HL-60 (cell line): ENCODE results near the gene SPATA20.

Experiments
- TF ChIP-seq, protein P1 (sequence below): IDR thresholded peaks from one replicate; pipeline ENCODE4 v1.5.1; 2011; ENCODE audit warnings: low read length, control low read depth, inconsistent platforms; ENCODE audit not compliant: insufficient read depth
- TF ChIP-seq, protein P2 (sequence below): IDR thresholded peaks from 2 replicates; pipeline ENCODE4 v1.6.1; 2012; ENCODE audit warnings: low read depth; ENCODE audit not compliant: insufficient replicate concordance

DNA sequence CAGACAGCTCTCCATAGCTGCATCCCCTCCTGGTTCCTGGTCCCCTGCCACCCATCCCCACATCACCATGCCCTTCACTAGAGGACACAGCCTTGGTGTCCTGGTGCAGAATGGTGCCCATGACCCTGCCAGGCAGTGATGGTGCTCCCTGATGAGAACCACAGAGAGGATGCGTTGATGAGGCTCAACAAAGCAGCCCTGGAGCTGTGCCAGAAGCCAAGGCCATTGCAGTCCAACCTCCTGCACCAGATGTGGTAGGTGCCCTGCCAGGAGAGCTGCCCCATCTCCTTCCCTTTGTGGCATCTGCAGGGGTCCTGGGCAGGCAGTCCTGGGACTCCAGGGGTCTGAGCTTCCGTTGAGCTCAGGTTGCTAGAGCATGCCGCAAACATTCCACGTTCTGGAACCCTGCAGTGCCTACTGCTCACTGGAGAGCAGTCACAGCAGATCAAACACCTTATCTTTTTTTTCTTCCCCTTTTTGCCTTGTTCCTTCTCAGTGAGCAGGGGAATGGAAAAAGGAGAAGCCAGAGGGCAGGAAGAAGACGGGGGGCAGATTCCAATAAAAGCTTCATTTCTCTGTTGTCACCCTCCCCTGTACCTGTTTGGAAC, 19.7 kb upstream of the SPATA20 start:
- TF ChIP-seq, protein P1, sequence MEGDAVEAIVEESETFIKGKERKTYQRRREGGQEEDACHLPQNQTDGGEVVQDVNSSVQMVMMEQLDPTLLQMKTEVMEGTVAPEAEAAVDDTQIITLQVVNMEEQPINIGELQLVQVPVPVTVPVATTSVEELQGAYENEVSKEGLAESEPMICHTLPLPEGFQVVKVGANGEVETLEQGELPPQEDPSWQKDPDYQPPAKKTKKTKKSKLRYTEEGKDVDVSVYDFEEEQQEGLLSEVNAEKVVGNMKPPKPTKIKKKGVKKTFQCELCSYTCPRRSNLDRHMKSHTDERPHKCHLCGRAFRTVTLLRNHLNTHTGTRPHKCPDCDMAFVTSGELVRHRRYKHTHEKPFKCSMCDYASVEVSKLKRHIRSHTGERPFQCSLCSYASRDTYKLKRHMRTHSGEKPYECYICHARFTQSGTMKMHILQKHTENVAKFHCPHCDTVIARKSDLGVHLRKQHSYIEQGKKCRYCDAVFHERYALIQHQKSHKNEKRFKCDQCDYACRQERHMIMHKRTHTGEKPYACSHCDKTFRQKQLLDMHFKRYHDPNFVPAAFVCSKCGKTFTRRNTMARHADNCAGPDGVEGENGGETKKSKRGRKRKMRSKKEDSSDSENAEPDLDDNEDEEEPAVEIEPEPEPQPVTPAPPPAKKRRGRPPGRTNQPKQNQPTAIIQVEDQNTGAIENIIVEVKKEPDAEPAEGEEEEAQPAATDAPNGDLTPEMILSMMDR, result no peak
- TF ChIP-seq, protein P2, sequence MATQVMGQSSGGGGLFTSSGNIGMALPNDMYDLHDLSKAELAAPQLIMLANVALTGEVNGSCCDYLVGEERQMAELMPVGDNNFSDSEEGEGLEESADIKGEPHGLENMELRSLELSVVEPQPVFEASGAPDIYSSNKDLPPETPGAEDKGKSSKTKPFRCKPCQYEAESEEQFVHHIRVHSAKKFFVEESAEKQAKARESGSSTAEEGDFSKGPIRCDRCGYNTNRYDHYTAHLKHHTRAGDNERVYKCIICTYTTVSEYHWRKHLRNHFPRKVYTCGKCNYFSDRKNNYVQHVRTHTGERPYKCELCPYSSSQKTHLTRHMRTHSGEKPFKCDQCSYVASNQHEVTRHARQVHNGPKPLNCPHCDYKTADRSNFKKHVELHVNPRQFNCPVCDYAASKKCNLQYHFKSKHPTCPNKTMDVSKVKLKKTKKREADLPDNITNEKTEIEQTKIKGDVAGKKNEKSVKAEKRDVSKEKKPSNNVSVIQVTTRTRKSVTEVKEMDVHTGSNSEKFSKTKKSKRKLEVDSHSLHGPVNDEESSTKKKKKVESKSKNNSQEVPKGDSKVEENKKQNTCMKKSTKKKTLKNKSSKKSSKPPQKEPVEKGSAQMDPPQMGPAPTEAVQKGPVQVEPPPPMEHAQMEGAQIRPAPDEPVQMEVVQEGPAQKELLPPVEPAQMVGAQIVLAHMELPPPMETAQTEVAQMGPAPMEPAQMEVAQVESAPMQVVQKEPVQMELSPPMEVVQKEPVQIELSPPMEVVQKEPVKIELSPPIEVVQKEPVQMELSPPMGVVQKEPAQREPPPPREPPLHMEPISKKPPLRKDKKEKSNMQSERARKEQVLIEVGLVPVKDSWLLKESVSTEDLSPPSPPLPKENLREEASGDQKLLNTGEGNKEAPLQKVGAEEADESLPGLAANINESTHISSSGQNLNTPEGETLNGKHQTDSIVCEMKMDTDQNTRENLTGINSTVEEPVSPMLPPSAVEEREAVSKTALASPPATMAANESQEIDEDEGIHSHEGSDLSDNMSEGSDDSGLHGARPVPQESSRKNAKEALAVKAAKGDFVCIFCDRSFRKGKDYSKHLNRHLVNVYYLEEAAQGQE, result no peak
